Suppressor macrophage treated with lipopolysaccharide for 4 hours (primary cell): Measurements from ENCODE around the gene PALM.

Experiments
- DNase-seq: peaks from one replicate; pipeline ENCODE4 v3.0.0-alpha.2; 2020

Gene PALM

GRCh38 chr19:788686-788982 is 79.9 kb downstream of the PALM start:
- DNase-seq = no peak

GRCh38 chr19:788983-789700 is 80.4 kb downstream of the PALM start:
- peak; percentile 51 for DNase-seq

GRCh38 chr19:789701-790060 is 80.9 kb downstream of the PALM start:
- DNase-seq = no peak

- no peak for DNase-seq
Observed at GRCh38 chr19:791007-791566, 82.4 kb downstream of the PALM start.

GRCh38 chr19:791567-792305 is 83.0 kb downstream of the PALM start:
- no peak for DNase-seq

GRCh38 chr19:792306-792885 is 83.7 kb downstream of the PALM start:
- no peak for DNase-seq

- no peak for DNase-seq
Observed at GRCh38 chr19:793806-794205, 85.1 kb downstream of the PALM start.

GRCh38 chr19:795073-795611 is 86.4 kb downstream of the PALM start:
- no peak for DNase-seq

- DNase-seq = no peak
Observed at GRCh38 chr19:795691-796581, 87.2 kb downstream of the PALM start.

GRCh38 chr19:796692-797527 is 88.2 kb downstream of the PALM start, which contains the start of gene PTBP1:
Gene PTBP1, plus strand, starts transcription at chr19:797452. Its CDS starts 46 bp downstream, at chr19:797498.
- peak; percentile 100 for DNase-seq
